VCaP (cell line): ENCODE measurements around the gene INAFM1.

Experiments
- H3K27ac ChIP-seq: fragments of 450-650 bp; 2 replicates; pipeline ENCODE4 v1.5.1; 2017
- TF ChIP-seq, protein P1 (sequence below): fragments of 450-650 bp; conservative IDR thresholded peaks from 2 replicates; pipeline ENCODE4 v1.5.1; 2017; ENCODE audit warnings: mild to moderate bottlenecking, moderate library complexity

The INAFM1 gene

DNA sequence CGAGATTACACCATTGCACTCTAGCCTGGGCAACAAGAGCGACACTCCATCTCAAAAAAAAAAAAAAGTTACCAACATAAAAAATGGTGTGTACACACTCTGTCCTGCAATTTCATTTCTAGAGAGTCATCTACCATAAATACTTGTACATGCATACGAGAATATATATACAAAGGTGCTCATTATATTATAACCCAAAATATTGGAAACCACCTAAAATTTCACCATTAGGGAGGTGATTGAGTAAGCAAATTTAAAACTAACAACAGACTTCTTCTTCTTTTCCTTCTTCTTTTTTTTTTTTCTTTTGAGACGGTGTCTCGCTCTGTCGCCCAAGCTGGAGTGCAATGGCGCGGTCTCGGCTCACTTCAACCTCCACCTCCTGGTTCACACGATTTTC, 27.6 kb downstream of the INAFM1 start:
- no peak overlapping the region for H3K27ac ChIP-seq
- TF ChIP-seq, protein P1, sequence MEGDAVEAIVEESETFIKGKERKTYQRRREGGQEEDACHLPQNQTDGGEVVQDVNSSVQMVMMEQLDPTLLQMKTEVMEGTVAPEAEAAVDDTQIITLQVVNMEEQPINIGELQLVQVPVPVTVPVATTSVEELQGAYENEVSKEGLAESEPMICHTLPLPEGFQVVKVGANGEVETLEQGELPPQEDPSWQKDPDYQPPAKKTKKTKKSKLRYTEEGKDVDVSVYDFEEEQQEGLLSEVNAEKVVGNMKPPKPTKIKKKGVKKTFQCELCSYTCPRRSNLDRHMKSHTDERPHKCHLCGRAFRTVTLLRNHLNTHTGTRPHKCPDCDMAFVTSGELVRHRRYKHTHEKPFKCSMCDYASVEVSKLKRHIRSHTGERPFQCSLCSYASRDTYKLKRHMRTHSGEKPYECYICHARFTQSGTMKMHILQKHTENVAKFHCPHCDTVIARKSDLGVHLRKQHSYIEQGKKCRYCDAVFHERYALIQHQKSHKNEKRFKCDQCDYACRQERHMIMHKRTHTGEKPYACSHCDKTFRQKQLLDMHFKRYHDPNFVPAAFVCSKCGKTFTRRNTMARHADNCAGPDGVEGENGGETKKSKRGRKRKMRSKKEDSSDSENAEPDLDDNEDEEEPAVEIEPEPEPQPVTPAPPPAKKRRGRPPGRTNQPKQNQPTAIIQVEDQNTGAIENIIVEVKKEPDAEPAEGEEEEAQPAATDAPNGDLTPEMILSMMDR, result no peak

DNA sequence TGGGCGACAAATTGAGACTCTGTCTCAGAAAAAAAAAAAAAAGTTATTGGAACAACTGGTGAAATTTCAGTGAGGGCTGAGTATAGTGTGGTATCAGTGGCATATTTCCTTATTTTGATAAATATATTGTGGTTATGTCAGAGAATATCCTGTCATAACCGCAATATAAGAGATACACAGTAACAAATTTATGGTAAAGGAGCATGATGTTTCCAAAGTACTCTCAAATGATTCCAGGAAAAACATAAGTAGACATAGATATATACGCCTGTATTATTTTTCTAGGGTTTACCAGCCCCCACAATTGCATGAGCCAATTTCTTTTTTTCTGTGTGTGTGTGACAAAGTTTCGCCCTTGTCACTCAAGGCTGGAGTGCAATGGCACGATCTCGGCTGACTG, 29.3 kb downstream of the INAFM1 start:
- no peak overlapping the region for H3K27ac ChIP-seq
- TF ChIP-seq, protein P1, result no peak

DNA sequence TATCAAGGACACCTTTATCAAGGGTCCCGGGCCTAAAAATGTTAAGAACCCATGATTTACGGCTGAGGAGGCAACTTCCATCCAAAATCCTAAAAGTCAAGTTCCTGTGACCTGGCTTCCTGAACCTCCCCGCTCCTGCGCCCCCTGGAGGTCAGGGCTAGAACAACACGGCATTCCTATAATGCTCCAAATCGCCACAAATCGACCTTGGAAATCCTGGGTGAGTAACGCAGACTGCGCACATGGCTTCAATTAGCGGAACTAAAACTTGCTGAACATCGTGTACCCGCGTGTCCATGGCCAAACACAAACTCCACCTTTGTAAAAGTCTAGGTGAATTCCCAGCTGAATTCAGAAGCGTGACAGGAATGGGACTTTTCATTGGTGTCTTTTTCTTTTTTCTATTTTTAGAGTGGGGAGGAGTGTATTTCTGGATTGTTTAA, 30.6 kb downstream of the INAFM1 start:
- H3K27ac ChIP-seq, result 0 out of 2 replicates have a peak overlapping the region, but pooled peaks have one; percentile 12
- TF ChIP-seq, protein P1, result peak; percentile 98

- H3K27ac ChIP-seq, result peak overlapping the region; percentile 12; the same call in 1 of the 2 replicates
- TF ChIP-seq, protein P1, result no peak
Measured at GRCh38 chr19:47306303-47306702, 31.6 kb downstream of the INAFM1 start.

DNA sequence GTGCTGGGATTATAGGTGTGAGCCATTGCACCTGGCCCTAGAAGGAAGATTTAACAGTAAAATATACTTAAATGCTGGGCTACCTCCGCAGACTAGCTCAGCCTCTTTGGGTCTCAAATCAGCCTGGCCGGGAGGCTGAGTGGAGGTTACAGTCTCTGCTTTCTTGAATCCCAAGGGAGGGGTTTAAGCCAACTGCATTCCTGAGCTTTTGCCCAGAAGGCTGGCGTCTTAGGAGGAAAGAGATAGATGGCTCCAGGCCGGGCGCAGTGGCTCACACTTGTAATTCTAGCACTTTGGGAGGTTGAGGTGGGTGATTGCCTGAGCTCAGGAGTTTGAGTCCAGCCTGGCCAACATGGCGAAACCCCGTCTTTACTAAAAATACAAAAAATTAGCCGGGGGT, 34.4 kb downstream of the INAFM1 start:
- no peak overlapping the region for H3K27ac ChIP-seq
- TF ChIP-seq, protein P1, result no peak

DNA sequence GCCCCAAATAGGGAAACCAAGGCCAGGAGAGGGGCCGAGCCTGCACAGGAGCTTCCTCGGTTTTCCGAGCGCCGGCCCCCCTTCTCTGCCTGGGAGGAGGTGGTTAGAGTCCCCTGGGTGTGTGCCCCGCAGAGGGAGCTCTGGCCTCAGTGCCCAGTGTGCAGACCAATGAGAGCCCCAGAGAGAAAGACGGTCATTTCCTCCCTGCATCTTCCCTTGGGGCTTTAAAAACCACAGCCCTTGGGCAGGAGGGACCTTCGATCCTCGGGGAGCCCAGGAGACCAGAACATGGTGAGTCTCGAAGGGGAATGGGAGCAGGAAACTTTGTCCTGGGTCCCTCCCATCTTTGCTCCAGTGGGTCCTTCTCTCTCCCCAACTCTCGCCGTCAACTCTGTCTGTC, 34.9 kb downstream of the INAFM1 start, which contains the start of gene C5AR1:
TSS of gene C5AR1 (plus strand) at position 254 of the 400 bp plus-strand sequence. CDS start at position 289, 35 bp downstream.
- no peak within 1 kb of the TSS for H3K27ac ChIP-seq
- TF ChIP-seq, protein P1, result no peak

GRCh38 chr19:47310323-47310722, 35.6 kb downstream of the INAFM1 start:
- H3K27ac ChIP-seq, result no peak overlapping the region
- TF ChIP-seq, protein P1, result no peak
